NB4 (cell line): ENCODE results near the gene EIF2D.

ENCODE experiments used
- DNase-seq: peaks from one replicate; pipeline ENCODE4 v3.0.0; 2010; ENCODE audit warnings: low read depth
- H3K4me3 ChIP-seq: one replicate; pipeline ENCODE4 v1.5.1; 2011; ENCODE audit warnings: mild to moderate bottlenecking, low read depth, low read length, moderate library complexity
- CTCF ChIP-seq: IDR thresholded peaks from one replicate; pipeline ENCODE4 v1.5.1; 2012; ENCODE audit warnings: low read depth, low read length
- MYC ChIP-seq: IDR thresholded peaks from 2 replicates; pipeline ENCODE4 v1.6.1; 2011; ENCODE audit warnings: low read depth, low read length
- POLR2A ChIP-seq: IDR thresholded peaks from 2 replicates; pipeline ENCODE4 v1.6.1; 2011; ENCODE audit warnings: mild to moderate bottlenecking; ENCODE audit not compliant: insufficient read length; ENCODE audit errors: extremely low read depth
- TF ChIP-seq, protein P1 (sequence below): IDR thresholded peaks from 2 replicates; pipeline ENCODE4 v1.6.1; 2011; ENCODE audit warnings: low read depth, low read length

The EIF2D gene

DNA sequence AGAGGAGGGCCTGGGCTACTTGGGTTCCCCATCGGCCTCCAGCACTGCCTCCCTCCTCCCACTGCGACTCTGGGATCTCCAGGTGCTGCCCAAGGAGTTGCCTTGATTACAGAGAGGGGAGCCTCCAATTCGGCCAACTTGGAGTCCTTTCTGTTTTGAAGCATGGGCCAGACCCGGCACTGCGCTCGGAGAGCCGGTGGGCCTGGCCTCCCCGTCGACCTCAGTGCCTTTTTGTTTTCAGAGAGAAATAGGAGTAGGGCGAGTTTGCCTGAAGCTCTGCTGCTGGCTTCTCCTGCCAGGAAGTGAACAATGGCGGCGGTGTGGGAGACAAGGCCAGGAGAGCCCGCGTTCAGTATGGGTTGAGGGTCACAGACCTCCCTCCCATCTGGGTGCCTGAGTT, 24.4 kb downstream of the EIF2D start:
- no peak for TF ChIP-seq POLR2A
- no peak for TF ChIP-seq CTCF
- TF ChIP-seq, protein P1, sequence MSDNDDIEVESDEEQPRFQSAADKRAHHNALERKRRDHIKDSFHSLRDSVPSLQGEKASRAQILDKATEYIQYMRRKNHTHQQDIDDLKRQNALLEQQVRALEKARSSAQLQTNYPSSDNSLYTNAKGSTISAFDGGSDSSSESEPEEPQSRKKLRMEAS, result no peak
- TF ChIP-seq MYC, result no peak
- no peak overlapping the region for H3K4me3 ChIP-seq
- DNase-seq, result no peak

DNA sequence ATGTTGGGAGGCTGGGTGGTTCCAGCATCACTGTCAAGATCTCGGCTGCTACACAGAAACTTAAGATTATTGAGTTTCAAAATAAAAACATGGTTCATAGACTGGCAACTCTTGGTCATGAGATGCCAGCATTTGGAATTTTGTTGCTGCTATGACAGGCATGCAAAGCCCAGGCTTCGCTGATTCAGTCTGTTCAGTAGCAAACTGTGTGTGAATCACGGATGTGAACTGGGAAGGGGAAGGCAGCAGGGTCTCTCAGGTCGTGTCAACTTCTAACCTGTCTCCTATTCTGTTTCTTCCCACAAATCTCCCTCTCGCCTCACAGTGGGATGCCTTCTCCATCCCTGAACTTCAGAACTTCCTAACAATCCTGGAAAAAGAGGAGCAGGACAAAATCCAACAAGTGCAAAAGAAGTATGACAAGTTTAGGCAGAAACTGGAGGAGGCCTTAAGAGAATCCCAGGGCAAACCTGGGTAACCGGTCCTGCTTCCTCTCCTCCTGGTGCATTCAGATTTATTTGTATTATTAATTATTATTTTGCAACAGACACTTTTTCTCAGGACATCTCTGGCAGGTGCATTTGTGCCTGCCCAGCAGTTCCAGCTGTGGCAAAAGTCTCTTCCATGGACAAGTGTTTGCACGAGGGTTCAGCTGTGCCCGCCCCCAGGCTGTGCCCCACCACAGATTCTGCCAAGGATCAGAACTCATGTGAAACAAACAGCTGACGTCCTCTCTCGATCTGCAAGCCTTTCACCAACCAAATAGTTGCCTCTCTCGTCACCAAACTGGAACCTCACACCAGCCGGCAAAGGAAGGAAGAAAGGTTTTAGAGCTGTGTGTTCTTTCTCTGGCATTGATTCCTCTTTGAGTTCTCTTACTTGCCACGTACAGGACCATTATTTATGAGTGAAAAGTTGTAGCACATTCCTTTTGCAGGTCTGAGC, 25.5 kb downstream of the EIF2D start:
- no peak for DNase-seq
- H3K4me3 ChIP-seq, result no peak overlapping the region
- TF ChIP-seq POLR2A (no peak), CTCF (no peak), MYC (no peak)
- TF ChIP-seq, protein P1, result no peak

GRCh38 chr1:206584683-206585082, 27.6 kb downstream of the EIF2D start:
- TF ChIP-seq POLR2A (no peak), MYC (no peak), CTCF (no peak)
- TF ChIP-seq, protein P1, result no peak
- no peak for DNase-seq
- H3K4me3 ChIP-seq, result no peak overlapping the region

DNA sequence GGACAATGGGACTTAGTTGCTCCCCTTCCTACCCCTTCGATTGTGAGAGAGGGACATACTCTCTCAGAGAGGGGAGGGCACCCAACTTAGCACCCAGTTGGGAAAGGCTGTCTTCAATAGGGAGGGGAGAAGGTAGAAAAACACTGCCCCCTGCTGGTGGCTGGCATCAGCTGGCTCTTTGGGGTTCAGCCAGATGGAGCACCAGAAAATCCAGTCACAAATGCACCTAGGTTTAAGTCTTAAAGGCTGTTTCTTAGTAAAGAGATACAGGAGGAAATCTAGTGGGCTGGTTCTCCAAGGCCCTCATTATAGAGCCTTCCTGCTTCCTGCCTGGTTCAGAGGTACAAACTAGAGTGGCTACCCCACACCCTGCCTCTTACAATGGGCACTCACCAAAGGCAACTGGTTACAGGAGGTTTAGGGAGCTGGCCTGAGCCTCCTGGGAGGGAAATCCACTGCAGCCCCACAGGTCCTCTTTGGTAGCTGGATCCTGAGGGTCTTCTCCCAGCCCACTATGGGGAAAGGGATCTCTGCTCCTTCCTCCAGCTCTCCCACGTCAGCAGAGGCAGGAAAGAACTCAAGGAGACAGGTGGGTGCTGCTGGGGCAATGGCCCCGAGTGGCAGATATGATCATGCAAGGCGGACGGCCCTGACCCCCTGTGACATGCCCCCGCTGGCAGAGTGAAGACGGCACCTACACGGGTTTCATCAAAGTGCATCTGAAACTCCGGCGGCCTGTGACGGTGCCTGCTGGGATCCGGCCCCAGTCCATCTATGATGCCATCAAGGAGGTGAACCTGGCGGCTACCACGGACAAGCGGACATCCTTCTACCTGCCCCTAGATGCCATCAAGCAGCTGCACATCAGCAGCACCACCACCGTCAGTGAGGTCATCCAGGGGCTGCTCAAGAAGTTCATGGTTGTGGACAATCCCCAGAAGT, 28.3 kb downstream of the EIF2D start:
- no peak for TF ChIP-seq MYC
- TF ChIP-seq, protein P1, result no peak
- no peak for TF ChIP-seq POLR2A
- peak; percentile 86 for TF ChIP-seq CTCF
- H3K4me3 ChIP-seq, result no peak overlapping the region
- DNase-seq, result peak; percentile 82

- TF ChIP-seq POLR2A (no peak), MYC (no peak), CTCF (no peak)
- TF ChIP-seq, protein P1, result no peak
- no peak overlapping the region for H3K4me3 ChIP-seq
- DNase-seq, result no peak
Observed at GRCh38 chr1:206582971-206583706, 29.1 kb downstream of the EIF2D start.
